Uterus (tissue), 2 donors: ENCODE results near the gene RASA3.

Experiments used
- CTCF ChIP-seq, 4 experiments: fragments of 200-600 bp in 2 of 4; fragments of 450-650 bp in 2 of 4; sonication (generic) in 2 of 4; IDR thresholded peaks; one replicate each; pipeline ENCODE4 v1.5.1; 2016 to 2019; ENCODE audit warnings: antibody characterized with exemption in 4 of 4, mild to moderate bottlenecking in 2 of 4, moderate library complexity in 1 of 4
- POLR2A ChIP-seq, 2 donors: fragments of 450-650 bp; IDR thresholded peaks; one replicate each; pipeline ENCODE4 v1.6.1; 2016; ENCODE audit warnings: antibody characterized with exemption in 2 of 2, mild to moderate bottlenecking in 1 of 2, moderate library complexity in 1 of 2

GRCh38 chr13:114053026-114053425, 79.4 kb downstream of the RASA3 start:
- TF ChIP-seq CTCF (IDR thresholded peaks at IDR 0.05), result no peak
- no peak for TF ChIP-seq POLR2A (IDR thresholded peaks at IDR 0.05)
